GM12891 (cell line): ENCODE results near the gene PPFIBP1.

Experiments
- PAX5 ChIP-seq: IDR thresholded peaks from 2 replicates; pipeline ENCODE4 v1.6.1; 2011; ENCODE audit warnings: low read length, moderate library complexity, mild to moderate bottlenecking; ENCODE audit not compliant: insufficient read depth, severe bottlenecking
- POLR2A ChIP-seq: IDR thresholded peaks from 2 replicates; pipeline ENCODE4 v1.6.1; 2011; ENCODE audit warnings: low read depth, low read length, control low read depth
- POLR2AphosphoS5 ChIP-seq: IDR thresholded peaks from 2 replicates; pipeline ENCODE4 v1.6.1; 2011; ENCODE audit warnings: low read depth, low read length, control low read depth
- POU2F2 ChIP-seq: IDR thresholded peaks from 2 replicates; pipeline ENCODE4 v1.6.1; 2011; ENCODE audit warnings: low read depth, mild to moderate bottlenecking, control low read depth, low read length, moderate library complexity
- TAF1 ChIP-seq: IDR thresholded peaks from 2 replicates; pipeline ENCODE4 v1.6.1; 2011; ENCODE audit warnings: low read depth, low read length, control low read depth

- TF ChIP-seq POU2F2 (no peak), POLR2AphosphoS5 (no peak), POLR2A (no peak), TAF1 (no peak), PAX5 (no peak)
These were observed 179.9 kb downstream of the PPFIBP1 start for GRCh38 chr12:27703720-27704452.
